ENCODE data around the gene ADH4.

- TF ChIP-seq CTCF (IDR thresholded peaks at IDR 0.05) (no peak), POLR2A (IDR thresholded peaks at IDR 0.05) (no peak)
Measured at GRCh38 chr4:99120501-99120900, 23.6 kb downstream of the ADH4 start.

Measured in testis (tissue), 2 donors.